Right atrium auricular region (tissue), 2 donors: ENCODE measurements around the gene PTGER2. TPM values are rescaled to one million over a fixed set of nuclear protein-coding genes. Genes with fewer than 3 reads are reported as not detected.

Source experiments
- DNase-seq: peaks from one replicate; pipeline ENCODE4 v3.0.0-alpha.2; 2019; ENCODE audit warnings: low spot score
- H3K27ac ChIP-seq, 2 donors: fragments of 200-600 bp; sonication (generic); 1 replicate in 1 of 2; 2 replicates in 1 of 2; pipeline ENCODE4 v1.5.1; 2016 to 2019
- H3K27me3 ChIP-seq, 2 donors: fragments of 200-600 bp; sonication (generic); one replicate each; pipeline versions ENCODE4 v1.5.1 to v1.6.0; 2017 to 2019
- H3K36me3 ChIP-seq: fragments of 200-600 bp; sonication (generic); one replicate; pipeline ENCODE4 v1.5.1; 2016
- H3K4me1 ChIP-seq, 2 donors: fragments of 200-600 bp; sonication (generic); one replicate each; pipeline versions ENCODE4 v1.5.1 to v1.6.0; 2017 to 2019
- H3K4me3 ChIP-seq, 2 donors: fragments of 200-600 bp; sonication (generic); 1 replicate in 1 of 2; 2 replicates in 1 of 2; pipeline ENCODE4 v1.5.1; 2017 to 2019; ENCODE audit warnings: mild to moderate bottlenecking in 1 of 2, moderate library complexity in 1 of 2
- H3K9me3 ChIP-seq, 2 donors: fragments of 200-600 bp; sonication (generic); one replicate each; pipeline ENCODE4 v1.5.1; 2019
- CTCF ChIP-seq, 2 donors: fragments of 200-600 bp; sonication (generic); IDR thresholded peaks; one replicate each; pipeline ENCODE4 v1.5.1; 2019; ENCODE audit warnings: antibody characterized with exemption in 2 of 2
- total RNA-seq, 2 donors: library from RNA; depleted of rRNA; stranded (reverse); fragments of >200 nt; gene quantifications; one replicate each; pipeline ENCODE4 v1.1.0, GENCODE V29; 2016

PTGER2 gene
- total RNA-seq = 1 to 10 TPM in 1 of 2 donors, under 1 TPM in 1; 0.44 to 1.5 TPM

- Histone ChIP-seq H3K27ac (peak within 1 kb of the TSS in 1 of 2 donors; percentile 34), H3K36me3 (no peaks in the 10 kb centered on the region)
- TF ChIP-seq CTCF (IDR thresholded peaks at IDR 0.05) = no peak
Observed at GRCh38 chr14:52313903-52314594, at the start of gene PTGER2. TSS of gene PTGER2 (plus strand) at chr14:52314312. CDS start at chr14:52314549, 237 bp downstream.

GRCh38 chr14:52265253-52265652 is 48.9 kb upstream of the PTGER2 start:
- no peak for DNase-seq
- no peak for TF ChIP-seq CTCF (IDR thresholded peaks at IDR 0.05)
- H3K4me3 ChIP-seq = no peak overlapping the region
- H3K27ac ChIP-seq = no peak overlapping the region
- H3K9me3 ChIP-seq = no peaks in the 10 kb centered on the region
- no peaks in the 10 kb centered on the region for H3K36me3 ChIP-seq
- peaks cover 0 to 30% of the 10 kb centered on the region in 2 donors for H3K4me1 ChIP-seq
- no peaks in the 10 kb centered on the region for H3K27me3 ChIP-seq

More at GRCh38 chr14:52313903-52314594, at the start of gene PTGER2:
- Histone ChIP-seq H3K9me3 (no peaks in the 10 kb centered on the region), H3K27me3 (no peaks in the 10 kb centered on the region), H3K4me1 (peaks cover 0 to 27% of the 10 kb centered on the region in 2 donors), H3K4me3 (peak within 1 kb of the TSS; percentile 31 to 60)
- peak; percentile 84 for DNase-seq

- Histone ChIP-seq H3K27ac (peak overlapping the region in 1 of 2 donors; percentile 16), H3K4me1 (peaks cover 0 to 30% of the 10 kb centered on the region in 2 donors), H3K4me3 (no peak overlapping the region), H3K9me3 (no peaks in the 10 kb centered on the region), H3K36me3 (no peaks in the 10 kb centered on the region), H3K27me3 (no peaks in the 10 kb centered on the region)
- peak; percentile 81 for DNase-seq
- no peak for TF ChIP-seq CTCF (IDR thresholded peaks at IDR 0.05)
Observed at GRCh38 chr14:52266179-52266578, 47.9 kb upstream of the PTGER2 start.

- Histone ChIP-seq H3K4me1 (peaks cover 0 to 30% of the 10 kb centered on the region in 2 donors), H3K27ac (peak overlapping the region in 1 of 2 donors; percentile 35), H3K4me3 (no peak overlapping the region), H3K36me3 (no peaks in the 10 kb centered on the region), H3K27me3 (no peaks in the 10 kb centered on the region), H3K9me3 (no peaks in the 10 kb centered on the region)
- DNase-seq = no peak
- TF ChIP-seq CTCF (IDR thresholded peaks at IDR 0.05) = no peak
Observed at GRCh38 chr14:52266782-52267181, 47.3 kb upstream of the PTGER2 start.

- Histone ChIP-seq H3K4me3 (peak within 1 kb of the TSS; percentile 35 to 53), H3K9me3 (no peaks in the 10 kb centered on the region), H3K36me3 (no peaks in the 10 kb centered on the region), H3K27ac (peak within 1 kb of the TSS; percentile 35 to 44), H3K4me1 (peaks cover 0 to 30% of the 10 kb centered on the region in 2 donors), H3K27me3 (no peaks in the 10 kb centered on the region)
- no peak for TF ChIP-seq CTCF (IDR thresholded peaks at IDR 0.05)
- DNase-seq = no peak
Observed at GRCh38 chr14:52267501-52268278, 46.4 kb upstream of the PTGER2 start, which contains the start of gene PTGDR. TSS of gene PTGDR (plus strand) at chr14:52267698. CDS start at chr14:52267815, 117 bp downstream.
